PFSK-1 (cell line): ENCODE measurements around the gene PNMA6F.

Experiments used
- POLR2AphosphoS5 ChIP-seq: IDR thresholded peaks from 2 replicates; pipeline ENCODE4 v1.6.1; 2012; ENCODE audit warnings: low read depth, mild to moderate bottlenecking, control low read depth, low read length, moderate library complexity
- TF ChIP-seq, protein P1 (sequence below), 2 experiments: IDR thresholded peaks; 2 replicates each; pipeline versions ENCODE4 v1.6.1 to v1.8.0; 2011 to 2012; ENCODE audit warnings: low read depth in 2 of 2, low read length in 2 of 2, control low read depth in 1 of 2, inconsistent platforms in 1 of 2, mild to moderate bottlenecking in 1 of 2, moderate library complexity in 1 of 2; ENCODE audit not compliant: insufficient read depth in 1 of 2

DNA sequence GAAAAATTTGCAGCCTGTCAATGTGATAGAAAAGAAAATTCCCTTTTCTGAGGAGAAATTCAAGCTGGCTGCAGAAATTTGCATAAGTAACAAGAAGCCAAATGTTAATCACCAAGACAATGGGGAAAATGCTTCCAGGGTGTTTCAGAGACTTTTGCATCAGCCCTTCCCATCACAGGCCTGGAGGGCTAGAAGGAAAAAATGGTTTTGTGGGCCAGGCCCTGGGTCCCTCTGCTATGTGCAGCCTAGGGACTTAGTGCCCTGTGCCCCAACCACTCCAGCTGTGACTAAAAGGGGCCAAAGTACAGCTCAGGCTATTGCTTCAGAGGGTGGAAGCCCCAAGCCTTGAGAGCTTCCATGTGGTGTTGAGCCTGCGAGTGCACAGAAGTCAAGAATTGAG is 36.3 kb upstream of the PNMA6F start:
- TF ChIP-seq POLR2AphosphoS5 = no peak
- TF ChIP-seq, protein P1, sequence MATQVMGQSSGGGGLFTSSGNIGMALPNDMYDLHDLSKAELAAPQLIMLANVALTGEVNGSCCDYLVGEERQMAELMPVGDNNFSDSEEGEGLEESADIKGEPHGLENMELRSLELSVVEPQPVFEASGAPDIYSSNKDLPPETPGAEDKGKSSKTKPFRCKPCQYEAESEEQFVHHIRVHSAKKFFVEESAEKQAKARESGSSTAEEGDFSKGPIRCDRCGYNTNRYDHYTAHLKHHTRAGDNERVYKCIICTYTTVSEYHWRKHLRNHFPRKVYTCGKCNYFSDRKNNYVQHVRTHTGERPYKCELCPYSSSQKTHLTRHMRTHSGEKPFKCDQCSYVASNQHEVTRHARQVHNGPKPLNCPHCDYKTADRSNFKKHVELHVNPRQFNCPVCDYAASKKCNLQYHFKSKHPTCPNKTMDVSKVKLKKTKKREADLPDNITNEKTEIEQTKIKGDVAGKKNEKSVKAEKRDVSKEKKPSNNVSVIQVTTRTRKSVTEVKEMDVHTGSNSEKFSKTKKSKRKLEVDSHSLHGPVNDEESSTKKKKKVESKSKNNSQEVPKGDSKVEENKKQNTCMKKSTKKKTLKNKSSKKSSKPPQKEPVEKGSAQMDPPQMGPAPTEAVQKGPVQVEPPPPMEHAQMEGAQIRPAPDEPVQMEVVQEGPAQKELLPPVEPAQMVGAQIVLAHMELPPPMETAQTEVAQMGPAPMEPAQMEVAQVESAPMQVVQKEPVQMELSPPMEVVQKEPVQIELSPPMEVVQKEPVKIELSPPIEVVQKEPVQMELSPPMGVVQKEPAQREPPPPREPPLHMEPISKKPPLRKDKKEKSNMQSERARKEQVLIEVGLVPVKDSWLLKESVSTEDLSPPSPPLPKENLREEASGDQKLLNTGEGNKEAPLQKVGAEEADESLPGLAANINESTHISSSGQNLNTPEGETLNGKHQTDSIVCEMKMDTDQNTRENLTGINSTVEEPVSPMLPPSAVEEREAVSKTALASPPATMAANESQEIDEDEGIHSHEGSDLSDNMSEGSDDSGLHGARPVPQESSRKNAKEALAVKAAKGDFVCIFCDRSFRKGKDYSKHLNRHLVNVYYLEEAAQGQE (IDR thresholded peaks at IDR 0.05; ENCODE audit: insufficient read depth in 1 of 2, low read depth in 2 of 2, low read length in 2 of 2) = no peak
